Measurements from ENCODE around the gene ICE1. TPM values are rescaled to one million over a fixed set of nuclear protein-coding genes. Genes with fewer than 3 reads are reported as not detected.

Gene ICE1
- total RNA-seq, 1 donor from 2014 or later: 37.9 TPM

DNA sequence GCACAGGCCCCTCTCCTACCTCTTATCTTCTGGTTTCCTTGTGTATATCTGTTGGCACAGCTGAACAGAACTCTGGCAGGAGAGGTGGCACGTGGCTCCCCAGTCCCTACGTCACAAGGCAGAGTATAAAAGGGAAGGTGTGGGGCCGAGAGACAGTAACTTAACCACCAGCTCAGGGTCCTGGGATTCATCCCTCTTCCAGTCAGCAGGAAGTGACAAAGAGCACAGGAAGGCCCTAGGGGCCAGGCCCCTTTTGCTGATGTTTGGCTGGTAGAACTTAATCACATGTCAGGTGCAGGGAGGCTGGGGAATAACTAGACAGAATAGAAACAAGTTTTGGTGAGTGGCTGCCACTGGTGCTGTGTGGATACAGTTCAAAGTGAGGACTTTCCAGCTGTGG lies 4.5 kb upstream of the ICE1 start:
- Mint-ChIP-seq H3K27me3 (ENCODE audit: low read depth) (no peaks in the 10 kb centered on the region), H3K27ac (no peak overlapping the region), H3K4me3 (no peak overlapping the region), H3K36me3 (no peaks in the 10 kb centered on the region), H3K9me3 (peaks cover 10% of the 10 kb centered on the region), H3K4me1 (peaks cover 29% of the 10 kb centered on the region)
- TF ChIP-seq, protein P1, sequence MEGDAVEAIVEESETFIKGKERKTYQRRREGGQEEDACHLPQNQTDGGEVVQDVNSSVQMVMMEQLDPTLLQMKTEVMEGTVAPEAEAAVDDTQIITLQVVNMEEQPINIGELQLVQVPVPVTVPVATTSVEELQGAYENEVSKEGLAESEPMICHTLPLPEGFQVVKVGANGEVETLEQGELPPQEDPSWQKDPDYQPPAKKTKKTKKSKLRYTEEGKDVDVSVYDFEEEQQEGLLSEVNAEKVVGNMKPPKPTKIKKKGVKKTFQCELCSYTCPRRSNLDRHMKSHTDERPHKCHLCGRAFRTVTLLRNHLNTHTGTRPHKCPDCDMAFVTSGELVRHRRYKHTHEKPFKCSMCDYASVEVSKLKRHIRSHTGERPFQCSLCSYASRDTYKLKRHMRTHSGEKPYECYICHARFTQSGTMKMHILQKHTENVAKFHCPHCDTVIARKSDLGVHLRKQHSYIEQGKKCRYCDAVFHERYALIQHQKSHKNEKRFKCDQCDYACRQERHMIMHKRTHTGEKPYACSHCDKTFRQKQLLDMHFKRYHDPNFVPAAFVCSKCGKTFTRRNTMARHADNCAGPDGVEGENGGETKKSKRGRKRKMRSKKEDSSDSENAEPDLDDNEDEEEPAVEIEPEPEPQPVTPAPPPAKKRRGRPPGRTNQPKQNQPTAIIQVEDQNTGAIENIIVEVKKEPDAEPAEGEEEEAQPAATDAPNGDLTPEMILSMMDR (IDR thresholded peaks at IDR 0.05; ENCODE audit: unreplicated experiment): no peak
- no peak for DNase-seq (ENCODE audit: low spot score in 2 of 2, unreplicated experiment in 2 of 2)

DNA sequence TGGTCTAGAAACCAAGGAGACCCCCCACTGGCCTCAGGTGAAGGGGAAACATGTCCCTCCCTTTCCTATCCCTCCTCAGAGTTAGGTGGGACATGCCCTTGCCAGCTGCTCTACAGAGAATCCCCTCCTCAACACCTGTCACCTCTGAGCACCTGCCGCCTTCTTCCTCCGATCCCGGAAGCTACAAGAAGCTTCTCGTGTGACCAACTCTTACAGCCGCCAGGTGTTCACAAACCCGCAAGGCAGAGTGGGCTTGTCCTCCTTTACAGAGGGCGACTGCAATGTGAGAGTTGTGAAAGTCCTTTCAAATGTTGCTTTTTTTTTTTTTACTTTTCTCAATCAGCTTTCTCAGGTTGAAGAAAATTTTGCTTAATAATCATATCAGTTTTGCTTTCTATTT lies 3.7 kb upstream of the ICE1 start:
- TF ChIP-seq, protein P1 (IDR thresholded peaks at IDR 0.05; ENCODE audit: unreplicated experiment): no peak
- Mint-ChIP-seq H3K4me3 (no peak overlapping the region), H3K36me3 (no peaks in the 10 kb centered on the region), H3K4me1 (peaks cover 29% of the 10 kb centered on the region), H3K27ac (no peak overlapping the region), H3K27me3 (ENCODE audit: low read depth) (no peaks in the 10 kb centered on the region), H3K9me3 (peaks cover 4% of the 10 kb centered on the region)
- no peak for DNase-seq (ENCODE audit: low spot score in 2 of 2, unreplicated experiment in 2 of 2)

DNA sequence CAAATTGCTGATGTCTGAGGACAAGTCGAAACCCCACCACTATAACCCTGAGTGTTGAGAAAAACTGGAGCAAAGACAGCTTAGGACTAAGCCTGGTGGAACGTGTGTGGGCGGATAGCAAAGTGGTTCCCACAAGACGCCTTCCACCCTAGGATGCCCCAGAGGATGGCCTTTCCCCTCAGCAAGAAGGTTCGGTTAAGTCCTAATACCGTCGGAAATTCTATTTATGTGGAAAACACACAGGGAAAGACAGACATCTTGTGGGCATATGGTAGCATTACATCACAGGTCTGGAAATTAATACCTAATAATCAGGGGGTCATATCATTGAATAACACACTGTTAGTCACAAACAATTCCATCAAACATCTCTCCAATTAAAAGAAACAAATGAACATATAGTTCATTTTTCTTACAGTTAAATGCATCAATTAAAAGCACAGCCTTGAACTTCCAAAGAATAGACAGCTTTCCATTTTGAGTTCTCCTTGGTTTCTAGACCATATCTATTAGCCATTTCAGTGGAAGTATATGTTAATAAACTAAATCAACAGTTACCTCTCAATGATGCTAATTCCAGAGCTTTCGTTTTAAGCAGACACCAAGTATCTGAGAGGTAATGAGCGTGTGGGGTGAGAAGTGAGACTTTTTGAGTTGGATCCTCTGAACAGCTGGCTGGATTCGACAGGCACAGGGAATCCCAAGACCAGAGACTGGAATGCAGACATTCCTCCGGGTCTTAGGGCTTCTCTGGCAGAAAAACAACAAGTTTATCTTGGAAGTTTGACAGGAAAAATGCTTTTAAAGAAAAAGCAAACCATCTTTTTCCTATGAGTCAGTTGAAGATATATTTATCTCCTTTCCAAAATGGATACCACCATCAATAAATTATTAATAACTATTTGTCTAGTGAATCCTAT lies 2.9 kb upstream of the ICE1 start:
- peak overlapping the region; percentile 82 for H3K27ac Mint-ChIP-seq
- H3K4me3 Mint-ChIP-seq: peak overlapping the region; percentile 28
- H3K9me3 Mint-ChIP-seq: peaks cover 2% of the 10 kb centered on the region
- TF ChIP-seq, protein P1 (IDR thresholded peaks at IDR 0.05; ENCODE audit: unreplicated experiment): peak; percentile 79
- peaks cover 29% of the 10 kb centered on the region for H3K4me1 Mint-ChIP-seq
- peak in 1 of 2 experiments; percentile 41 for DNase-seq (ENCODE audit: low spot score in 2 of 2, unreplicated experiment in 2 of 2)
- H3K27me3 Mint-ChIP-seq (ENCODE audit: low read depth): no peaks in the 10 kb centered on the region
- no peaks in the 10 kb centered on the region for H3K36me3 Mint-ChIP-seq

DNA sequence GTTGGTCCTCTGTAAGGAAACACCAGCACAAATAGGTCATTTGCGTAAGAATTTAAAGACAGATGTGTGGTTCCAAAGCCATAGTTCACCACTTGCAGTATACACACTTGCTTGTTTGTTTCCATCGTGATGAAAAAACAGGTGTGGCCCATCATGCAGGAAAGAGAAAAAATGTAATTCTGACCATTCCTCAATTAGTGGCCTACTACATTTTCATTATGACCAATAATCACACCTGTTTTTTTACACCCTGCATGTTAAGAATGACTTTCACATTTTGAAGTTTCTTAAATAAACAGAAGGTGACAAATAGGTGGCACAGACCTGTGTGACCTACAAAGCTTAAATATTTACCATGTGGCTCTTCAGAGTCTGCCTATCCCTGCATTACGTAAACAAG lies 2.2 kb upstream of the ICE1 start:
- Mint-ChIP-seq H3K4me1 (peaks cover 29% of the 10 kb centered on the region), H3K4me3 (no peak overlapping the region), H3K36me3 (no peaks in the 10 kb centered on the region), H3K27me3 (ENCODE audit: low read depth) (no peaks in the 10 kb centered on the region), H3K9me3 (no peaks in the 10 kb centered on the region), H3K27ac (no peak overlapping the region)
- no peak for DNase-seq (ENCODE audit: low spot score in 2 of 2, unreplicated experiment in 2 of 2)
- TF ChIP-seq, protein P1 (IDR thresholded peaks at IDR 0.05; ENCODE audit: unreplicated experiment): no peak

DNA sequence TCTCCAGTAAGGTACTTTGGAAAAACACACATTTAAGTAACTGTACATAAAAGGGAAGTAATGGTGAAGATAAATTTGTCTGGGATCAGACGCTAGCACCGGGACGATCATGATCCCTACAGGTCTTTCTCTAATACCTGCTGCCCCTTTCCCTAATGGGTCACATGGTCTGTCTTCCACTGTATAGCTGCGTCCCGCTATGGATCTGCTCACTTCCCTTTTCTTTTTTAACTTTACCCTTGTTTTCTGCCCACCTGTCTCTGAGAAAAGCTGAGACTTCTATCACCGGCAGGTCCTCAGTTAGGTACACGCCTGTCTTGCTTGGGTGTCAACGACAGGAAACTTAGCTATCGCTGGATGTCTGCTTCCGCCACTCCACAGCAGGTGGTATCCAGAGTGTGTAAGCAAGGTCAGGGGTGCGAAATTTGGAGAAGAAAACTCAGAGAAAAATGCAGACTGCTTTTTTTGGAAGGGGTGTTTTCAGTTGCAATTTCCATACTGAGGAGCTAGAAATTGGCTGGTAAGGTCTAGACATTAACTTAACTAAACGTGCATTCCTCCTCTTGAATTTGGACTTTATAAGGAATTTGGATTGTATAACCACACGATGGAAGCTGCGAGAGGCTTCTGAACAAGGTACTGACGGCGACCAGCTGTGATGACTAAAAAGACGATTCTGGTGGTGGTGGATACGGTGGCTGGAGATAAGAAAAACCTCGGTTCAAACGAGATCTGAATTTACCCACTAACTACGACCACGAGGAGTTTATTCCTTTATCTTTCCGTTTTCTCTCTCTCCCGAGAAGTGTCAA lies 1.1 kb upstream of the ICE1 start:
- H3K4me3 Mint-ChIP-seq: peak overlapping the region; percentile 80
- no peaks in the 10 kb centered on the region for H3K36me3 Mint-ChIP-seq
- H3K9me3 Mint-ChIP-seq: no peaks in the 10 kb centered on the region
- H3K4me1 Mint-ChIP-seq: peaks cover 29% of the 10 kb centered on the region
- no peak for DNase-seq (ENCODE audit: low spot score in 2 of 2, unreplicated experiment in 2 of 2)
- peak overlapping the region; percentile 96 for H3K27ac Mint-ChIP-seq
- TF ChIP-seq, protein P1 (IDR thresholded peaks at IDR 0.05; ENCODE audit: unreplicated experiment): no peak
- no peaks in the 10 kb centered on the region for H3K27me3 Mint-ChIP-seq (ENCODE audit: low read depth)
